OCI-LY3 (cell line): Measurements from ENCODE around the gene CSDE1.

Experiments
- EZH2phosphoT487 ChIP-seq: fragments of 200-600 bp; shearing (Covaris generic); IDR thresholded peaks from 2 replicates; pipeline ENCODE4 v1.6.1; 2018; ENCODE audit warnings: antibody characterized with exemption, mixed run types, low read depth
- TF ChIP-seq, protein P1 (sequence below): fragments of 200-600, 300-600 bp; sonication (generic); IDR thresholded peaks from 2 replicates; pipeline ENCODE4 v1.5.1; 2014; ENCODE audit warnings: antibody characterized with exemption, low read length, low read depth

DNA sequence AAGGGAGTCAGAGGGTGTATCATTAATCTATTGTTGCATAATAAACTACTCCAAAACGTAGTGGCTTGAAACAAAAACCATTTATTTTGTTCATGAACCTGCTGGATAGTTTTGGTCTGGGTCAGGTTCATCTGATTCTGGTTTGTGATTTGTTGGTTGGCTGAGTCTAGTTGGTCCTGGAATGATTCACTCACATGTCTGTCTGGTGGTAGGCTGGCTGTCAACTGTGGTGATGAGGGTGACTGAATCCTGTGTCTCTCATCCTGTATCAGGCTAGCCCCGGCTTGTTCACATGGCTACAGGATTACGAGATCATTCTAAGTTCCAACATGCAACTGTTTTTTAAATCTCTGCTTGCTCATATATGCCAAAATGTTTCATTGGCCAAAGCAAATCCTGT is 45.2 kb upstream of the CSDE1 start:
- TF ChIP-seq, protein P1, sequence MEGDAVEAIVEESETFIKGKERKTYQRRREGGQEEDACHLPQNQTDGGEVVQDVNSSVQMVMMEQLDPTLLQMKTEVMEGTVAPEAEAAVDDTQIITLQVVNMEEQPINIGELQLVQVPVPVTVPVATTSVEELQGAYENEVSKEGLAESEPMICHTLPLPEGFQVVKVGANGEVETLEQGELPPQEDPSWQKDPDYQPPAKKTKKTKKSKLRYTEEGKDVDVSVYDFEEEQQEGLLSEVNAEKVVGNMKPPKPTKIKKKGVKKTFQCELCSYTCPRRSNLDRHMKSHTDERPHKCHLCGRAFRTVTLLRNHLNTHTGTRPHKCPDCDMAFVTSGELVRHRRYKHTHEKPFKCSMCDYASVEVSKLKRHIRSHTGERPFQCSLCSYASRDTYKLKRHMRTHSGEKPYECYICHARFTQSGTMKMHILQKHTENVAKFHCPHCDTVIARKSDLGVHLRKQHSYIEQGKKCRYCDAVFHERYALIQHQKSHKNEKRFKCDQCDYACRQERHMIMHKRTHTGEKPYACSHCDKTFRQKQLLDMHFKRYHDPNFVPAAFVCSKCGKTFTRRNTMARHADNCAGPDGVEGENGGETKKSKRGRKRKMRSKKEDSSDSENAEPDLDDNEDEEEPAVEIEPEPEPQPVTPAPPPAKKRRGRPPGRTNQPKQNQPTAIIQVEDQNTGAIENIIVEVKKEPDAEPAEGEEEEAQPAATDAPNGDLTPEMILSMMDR: no peak
- TF ChIP-seq EZH2phosphoT487: no peak
